ENCODE measurements around the gene FAM151A.
"Not testable (repeated sequence)": the region's sequence is repeated elsewhere in the genome, so short reads cannot be mapped to it uniquely, and the experiment has no call there.

The FAM151A gene

DNA sequence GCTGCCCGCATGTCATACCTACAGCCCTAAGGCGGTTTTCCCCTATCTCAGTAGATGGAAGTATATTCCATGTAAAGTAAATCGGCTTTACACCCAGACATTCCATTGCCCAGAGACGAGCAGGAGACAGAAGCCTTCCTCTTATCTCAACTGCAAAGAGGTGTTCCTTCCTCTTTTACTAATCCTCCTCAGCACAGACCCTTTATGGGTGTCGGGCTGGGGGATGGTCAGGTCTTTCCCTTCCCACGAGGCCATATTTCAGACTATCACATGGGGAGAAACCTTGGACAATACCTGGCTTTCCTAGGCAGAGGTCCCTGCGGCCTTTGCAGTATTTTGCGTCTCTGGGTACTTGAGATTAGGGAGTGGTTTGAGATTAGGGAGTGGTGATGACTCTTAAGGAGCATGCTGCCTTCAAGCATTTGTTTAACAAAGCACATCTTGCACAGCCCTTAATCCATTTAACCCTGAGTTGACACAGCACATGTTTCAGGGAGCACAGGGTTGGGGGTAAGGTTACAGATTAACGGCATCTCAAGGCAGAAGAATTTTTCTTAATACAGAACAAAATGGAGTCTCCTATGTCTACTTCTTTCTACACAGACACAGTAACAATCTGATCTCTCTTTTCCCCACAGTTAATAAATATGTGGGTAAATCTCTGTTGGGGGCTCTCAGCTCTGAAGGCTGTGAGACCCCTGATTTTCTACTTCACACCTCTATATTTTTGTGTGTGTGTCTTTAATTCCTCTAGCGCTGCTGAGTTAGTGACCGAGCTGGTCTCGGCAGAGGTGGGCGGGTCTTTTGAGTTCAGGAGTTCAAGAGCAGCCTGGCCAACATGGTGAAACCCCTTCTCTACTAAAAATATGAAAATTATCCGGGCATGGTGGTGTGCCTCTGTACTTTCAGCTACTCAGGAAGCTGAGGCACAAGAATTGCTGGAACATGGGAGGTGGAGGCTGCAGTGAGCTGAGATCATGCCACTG lies 13.4 kb upstream of the FAM151A start:
- not testable (repeated sequence) for DNase-seq

DNA sequence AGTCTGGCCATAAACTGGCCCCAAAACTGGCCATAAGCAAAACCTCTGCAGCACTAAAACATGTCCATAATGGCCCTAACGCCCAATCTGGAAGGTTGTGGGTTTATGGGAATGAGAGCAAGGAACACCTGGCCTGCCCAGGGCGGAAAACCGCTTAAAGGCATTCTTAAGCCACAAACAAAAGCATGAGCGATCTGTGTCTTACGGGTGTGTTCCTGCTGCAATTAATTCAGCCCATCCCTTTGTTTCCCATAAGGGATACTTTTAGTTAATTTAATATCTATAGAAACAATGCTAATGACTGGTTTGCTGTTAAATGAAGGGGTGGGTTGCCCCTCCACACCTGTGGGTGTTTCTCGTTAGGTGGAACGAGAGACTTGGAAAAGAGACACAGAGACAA lies 12.5 kb upstream of the FAM151A start:
- DNase-seq: not testable (repeated sequence)

DNA sequence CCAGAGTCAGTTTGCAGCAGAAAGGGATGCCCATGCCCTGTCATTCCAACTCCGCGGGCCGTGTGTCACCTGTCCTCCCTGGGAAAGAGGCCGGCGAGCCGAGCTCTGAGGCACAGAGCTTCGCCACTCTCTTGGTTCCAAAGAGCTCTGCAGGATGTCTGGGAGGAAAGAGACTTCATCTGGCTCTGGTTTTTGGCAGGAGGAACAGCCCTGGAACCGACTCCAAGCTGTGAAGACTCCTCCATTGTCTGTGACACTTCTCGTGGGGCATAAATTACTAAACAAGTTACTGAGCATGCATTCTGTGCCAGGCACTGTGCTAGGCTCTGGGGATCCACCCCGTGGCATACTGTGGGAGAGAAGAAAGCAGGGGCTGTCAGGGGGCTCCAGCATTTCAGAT lies 3.9 kb upstream of the FAM151A start:
- DNase-seq: no peak

DNA sequence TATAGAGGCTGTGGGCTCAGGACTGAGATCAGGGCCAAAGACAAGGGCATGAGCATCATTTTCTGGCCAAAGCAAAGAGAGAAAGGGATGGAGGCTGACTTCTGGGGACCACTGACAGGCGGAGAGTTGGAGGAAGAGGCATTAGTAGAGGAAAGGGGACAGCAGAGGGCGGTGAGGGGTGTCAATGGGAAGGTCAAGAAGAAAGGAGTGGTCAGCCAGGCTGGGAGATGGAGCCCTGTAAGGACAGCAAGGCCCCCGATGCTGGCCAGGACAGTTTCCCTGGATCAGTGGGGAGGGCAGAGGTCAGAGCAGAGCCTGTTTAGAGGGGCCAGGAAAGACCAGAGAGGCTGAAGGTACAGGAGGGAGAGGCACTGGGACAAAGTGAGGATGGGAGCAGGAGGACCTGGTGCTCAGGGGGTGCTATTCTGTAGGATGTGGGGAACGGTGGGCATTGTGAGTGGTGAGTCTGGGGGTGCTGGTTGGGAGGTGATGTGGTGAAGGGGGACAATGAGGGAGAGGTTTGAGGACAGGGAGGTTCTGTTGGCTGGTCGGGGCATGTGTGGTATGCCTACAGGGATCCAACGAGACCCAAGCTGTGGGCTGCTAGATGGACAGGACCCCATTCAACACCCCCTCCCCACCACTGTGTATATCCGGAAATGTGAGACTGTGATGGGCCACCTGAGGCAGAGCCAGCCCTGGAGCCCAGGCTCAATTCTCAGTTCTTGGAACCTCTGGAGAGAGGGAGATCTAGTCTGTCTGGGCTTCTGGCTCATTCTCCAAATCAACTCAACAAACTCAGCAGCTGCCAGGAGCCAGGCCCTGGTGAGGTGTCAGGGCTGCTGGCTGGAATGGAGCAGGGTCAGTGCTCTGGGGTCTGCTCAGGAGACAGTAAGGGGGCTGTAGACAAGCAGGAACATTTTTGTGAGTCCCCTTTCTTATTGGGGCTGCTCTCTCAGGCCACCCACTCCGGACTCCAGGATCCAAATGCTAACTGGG lies 1.4 kb upstream of the FAM151A start:
- DNase-seq: no peak

DNA sequence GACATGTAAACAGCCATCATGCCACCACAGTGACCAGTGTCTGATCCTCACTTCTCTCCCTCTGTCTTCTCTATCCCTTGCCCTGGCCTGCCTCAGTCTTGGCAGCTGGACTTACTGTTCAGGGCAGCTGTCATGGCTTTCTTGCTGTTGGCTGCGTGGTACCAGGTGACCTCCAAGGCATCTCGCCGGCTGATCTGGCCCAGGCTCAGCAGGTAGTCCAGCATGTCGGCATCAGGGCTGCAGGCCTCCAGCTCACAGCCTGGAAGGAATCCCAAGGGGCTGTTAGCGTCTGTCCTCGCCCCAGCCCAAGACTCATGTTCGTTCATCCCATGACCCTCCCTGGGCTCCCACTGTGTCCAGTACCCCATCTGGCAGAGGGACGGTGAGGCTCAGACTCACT lies 3.6 kb downstream of the FAM151A start:
- no peak for DNase-seq

DNA sequence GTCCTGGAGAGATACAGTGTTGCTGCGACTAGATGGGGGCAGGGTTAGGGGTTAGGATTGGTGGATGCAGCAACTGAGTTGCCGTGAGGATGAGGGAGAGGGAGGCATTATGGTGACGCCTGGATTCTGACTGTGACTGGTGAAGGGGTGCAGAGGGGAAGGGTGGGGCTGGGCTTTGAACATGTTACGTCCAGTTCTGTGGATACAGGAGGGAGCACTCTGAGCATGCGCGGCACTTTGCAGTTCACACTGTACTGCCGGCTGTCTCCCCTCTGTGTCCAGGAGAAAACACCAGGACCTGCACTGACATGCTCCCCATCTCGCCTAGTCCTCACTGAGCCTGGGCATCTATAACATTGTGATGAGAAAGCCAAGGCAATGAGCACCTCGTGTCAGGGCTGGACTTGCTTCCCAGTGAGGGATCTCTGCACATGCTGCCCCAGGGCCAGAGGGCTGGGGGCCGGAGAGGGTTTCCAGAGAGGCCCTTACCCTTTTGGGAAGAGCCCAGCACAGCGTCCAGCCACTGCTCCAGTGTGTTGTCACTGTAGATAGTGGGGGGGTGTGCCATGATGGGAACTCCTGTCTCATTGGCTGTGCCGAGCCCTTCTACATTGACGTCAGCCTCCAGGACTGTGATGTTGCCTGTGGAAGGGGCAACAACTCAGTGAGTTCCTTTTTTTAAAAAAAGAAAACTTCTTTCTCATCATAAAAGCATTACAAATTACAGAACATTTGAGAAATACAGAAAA lies 7.6 kb downstream of the FAM151A start:
- DNase-seq: no peak

DNA sequence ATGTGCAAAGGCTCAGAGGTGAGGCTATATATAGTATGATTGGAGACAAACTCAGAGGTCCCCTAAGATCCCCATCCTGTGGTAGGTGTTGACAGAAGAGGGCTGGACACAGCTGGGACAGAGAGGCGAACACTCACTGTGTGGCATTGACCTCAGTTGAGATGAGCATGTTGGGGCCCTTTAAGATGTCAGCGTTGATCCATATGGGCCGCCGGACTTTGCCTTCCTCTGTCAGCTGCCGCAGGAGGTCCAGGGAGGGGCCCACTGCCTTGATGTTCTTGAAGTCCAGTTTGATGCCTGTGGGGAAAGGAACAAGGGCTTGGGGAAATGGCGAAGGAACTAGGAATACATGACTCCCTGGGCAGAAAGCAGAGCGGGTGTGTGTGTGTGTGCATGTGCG lies 8.8 kb downstream of the FAM151A start:
- no peak for DNase-seq

DNA sequence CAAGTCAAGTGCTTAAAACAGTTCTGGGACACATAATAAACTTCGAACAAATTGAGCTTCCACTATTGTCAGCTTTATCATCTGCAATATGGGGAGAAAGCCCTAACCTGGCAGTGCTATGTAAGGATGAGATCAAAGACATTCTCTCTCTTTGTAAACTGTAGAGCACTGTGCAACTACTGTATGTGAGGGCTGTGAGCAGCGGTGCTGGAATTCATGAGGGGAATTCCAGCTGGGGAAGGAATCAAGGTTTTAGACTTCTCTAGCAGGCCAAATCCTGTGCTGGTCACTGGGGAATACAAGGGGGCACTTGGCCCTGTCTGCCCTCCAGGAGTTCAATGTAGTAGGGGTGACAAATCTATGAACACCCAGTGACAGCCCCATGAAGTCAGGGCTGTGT lies 9.3 kb downstream of the FAM151A start:
- no peak for DNase-seq

DNA sequence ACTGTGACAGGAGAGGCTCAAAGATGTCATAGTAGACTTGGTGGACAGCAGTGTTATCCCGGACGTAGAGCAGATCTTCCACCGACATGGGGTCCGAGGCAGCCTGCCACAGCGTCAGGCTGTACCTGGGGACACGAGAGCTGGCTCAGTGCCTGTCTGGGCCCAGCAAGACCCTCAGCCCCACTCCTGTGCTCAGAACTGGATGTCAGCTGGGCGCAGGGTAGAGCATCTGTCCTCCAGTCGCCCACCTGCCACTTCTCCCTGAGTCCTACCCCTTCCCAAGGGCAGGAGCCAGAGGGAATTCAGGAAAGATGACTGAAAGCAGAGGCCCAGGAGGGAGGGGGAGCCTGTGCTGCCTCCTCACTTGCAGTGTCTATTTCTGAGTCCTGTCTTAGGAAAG lies 11.7 kb downstream of the FAM151A start:
- DNase-seq: no peak

DNA sequence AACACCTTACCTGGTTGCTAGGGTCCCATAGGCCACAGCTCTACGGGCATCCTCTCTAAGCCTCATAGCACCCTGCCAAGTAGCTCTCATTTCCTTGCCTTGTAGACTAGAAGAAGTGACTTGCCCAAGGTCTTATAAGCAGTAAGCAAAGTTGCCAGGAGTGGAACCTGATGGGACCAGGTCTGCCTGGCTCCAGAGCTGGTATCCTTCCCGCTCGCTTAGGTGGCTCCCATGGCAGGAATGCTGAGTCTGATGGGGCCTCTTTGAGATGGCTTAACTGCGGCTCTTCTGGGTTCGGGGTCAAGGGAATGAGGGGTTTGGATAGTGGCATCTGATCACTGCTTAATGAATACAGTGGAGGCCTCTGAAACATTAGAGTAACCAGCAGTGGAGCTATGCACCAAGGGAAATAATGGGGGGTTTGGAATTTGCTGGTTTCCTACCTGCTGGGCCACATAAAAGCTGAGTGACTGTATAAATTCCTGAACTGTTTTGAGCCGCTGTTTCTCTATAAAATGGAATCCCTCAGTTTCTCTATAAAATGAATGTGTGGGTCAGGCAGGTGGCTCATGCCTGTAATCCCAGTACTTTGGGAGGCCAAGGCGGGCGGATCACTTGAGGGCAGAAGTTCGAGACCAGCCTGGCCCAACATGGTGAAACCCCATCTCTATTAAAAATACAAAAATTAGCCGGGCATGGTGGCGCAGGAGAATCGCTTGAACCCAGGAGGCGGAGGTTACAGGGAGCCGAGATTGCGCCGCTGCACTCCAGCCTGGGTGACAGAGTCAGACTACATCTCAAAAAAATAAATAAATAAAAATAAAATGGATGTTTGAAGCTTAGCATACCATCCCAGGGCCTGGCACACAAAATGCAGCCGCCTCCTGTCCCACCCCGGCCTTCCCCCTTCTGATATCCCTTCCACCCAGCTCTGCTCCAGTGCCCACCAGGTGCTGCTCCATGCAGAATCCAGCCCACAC lies 12.4 kb downstream of the FAM151A start:
- DNase-seq: no peak

DNA sequence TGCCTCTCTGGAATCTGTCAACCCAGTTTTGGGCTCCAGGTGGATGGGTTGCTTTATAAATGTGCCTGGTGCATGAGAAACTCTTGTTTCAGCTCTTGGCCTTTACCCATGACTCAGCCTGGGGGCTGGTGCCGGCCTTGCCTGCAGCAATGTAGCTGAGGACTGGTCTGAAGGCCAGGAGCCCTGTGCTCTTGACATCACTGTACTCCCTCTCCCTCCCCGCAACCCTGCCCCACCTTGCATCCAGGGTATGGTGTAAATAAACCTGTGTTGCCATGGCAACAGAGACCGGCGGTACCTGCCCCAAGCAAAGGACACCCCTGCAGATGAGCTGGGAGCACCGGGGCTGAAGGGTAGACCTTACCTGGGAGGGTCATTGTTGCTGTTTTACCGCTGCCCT lies 13.3 kb downstream of the FAM151A start:
- DNase-seq: no peak

DNA sequence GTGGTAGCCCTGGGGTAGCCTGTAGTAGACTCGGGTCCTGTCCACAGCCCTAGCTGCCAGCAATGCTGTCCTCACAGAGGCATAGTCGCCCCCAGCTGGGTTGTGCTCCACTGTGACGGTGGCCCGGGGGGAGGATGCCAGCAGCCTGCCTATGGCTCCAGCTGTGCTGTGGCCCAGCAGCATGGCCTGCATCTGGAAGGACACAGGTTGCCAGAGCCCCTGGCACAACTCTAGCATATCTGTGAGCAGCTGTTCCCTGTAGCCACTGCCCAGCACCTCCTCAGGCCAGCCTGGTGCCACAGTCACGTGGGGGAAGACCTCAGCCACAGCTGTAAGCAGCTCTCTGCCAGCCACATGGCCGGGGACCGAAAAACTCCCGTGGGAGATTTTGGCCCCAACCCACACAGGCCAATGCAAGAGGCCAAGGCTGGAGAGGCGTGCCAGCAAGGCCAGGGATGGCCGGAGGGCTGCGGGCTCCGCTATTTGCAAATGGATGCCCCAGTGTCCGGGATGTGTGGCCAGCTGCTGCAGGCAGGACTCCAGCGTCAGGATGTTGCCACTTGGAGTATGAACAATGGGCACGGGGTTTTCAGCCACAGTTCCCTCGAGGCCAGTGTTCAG lies 13.9 kb downstream of the FAM151A start:
- DNase-seq: no peak

DNA sequence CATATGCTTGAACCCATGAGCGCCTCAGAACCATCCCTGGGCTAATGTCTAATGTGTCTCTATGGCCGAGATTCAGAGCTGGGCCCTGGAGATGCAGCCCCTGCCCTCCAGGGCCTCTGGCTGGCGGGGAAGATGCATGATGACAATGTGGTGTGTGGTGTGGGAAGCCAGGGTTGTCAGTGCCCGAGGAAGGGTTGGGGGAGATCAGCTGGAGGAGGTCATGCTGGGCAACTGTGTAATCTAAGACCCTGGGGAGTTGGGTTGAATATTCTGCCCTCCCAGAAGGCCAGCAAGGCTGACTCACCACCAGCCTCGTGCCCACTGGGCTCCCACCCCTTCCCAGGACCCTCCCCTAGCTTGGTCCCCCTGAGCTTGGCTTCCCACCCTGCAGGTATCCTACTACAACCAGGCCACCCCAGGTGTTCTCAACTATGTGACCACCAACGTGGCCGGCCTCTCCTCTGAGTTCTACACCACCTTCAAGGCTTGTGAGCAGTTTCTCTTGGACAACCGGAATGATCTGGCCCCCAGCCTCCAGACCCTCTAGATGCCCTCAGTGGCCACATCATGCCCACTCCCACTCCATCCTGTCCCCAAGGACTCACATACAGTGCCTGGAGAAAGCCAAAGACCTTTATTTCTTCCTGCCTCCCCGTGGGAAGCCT lies 14.6 kb downstream of the FAM151A start:
- DNase-seq: no peak

DNA sequence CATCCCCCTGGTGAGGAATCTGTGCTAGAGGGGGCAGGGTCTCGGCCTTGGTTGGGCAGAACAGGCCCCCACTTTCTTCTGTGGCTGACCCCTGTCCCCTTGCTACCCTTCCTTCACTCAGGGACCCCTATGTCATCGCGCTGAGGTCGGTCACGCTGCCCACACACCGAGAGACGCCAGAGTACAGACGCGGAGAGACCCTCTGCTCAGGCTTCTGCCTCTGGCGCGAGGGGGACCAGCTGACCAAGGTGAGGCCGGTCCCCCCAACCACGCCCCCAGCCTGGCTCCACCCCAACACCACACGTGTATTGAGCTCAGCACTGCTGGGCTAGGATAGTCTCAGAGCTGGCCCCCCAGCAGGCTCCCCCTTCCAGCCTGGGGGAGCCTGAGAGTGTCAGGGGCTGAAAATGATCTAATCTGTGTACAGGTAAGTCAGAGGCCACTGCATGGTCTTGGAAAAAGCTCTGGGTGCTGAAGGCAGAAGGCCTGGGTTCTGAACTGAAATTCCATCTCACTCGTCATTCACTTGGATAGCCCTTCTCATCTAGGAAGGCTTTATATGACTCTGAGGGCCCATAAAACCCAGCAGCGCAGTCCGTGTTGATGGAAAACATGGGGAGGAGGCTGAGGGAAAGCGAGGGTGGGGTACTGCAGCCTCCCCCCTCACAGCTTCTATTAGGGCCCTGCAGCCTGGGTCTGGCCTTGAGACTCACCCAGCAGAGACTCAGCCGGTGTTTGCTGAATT lies 15.3 kb downstream of the FAM151A start:
- no peak for DNase-seq

DNA sequence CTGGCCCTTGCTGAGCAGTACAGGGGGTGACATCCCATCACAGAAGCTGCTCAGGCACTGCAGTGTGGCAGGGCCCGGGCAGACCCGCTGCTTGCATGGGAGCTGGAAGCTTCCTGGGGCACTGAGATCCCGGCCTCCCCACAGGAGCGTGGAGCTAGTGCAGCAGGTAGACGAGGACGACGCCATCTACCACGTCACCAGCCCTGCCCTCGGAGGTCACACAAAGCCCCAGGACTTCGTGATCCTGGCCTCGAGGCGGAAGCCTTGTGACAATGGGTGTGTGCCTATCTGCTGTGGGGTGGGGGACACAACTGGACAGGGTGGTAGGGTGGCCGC lies 16.4 kb downstream of the FAM151A start:
- no peak for DNase-seq

DNA sequence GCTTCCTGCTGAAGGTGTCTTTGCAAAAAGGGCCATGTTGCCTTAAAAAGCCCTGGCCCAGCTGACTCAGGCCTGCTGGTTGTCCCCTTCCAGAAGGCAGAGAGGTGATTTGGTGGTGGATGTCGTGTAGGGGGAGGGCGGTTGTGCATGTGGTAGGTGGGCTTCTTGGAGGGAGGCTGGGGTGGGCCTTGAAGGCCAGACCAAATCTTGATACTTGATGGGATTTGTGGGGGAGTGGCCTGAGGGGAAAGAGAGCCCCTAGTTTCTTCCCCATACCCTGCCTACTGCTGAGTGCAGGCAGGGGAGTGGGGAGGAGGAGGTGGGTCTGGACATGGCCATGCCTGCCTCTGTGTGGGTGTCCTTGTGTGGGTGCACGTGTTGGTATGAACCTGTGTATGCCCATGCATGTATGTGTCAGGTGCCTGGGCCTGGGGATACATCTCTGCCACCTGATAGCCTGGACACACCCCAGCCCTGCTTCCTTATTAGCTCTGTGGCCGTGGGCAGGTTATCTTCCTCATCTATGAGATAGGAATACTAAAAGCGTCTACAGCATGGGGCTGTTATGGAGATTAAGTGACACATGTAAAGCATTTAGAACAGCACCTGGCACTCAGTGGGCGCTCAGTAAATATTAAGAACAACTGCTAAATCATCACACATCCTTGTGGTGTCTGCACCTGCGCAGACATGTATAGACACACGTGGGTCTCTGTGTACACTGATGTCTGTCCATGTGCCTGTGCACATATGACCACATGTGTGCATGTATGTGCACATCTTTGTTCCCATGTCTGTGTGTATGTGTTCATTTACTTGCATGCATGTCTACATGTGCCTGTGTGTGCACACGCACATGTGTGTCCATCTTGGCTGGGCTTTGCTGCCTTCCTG lies 17.0 kb downstream of the FAM151A start:
- no peak for DNase-seq

DNA sequence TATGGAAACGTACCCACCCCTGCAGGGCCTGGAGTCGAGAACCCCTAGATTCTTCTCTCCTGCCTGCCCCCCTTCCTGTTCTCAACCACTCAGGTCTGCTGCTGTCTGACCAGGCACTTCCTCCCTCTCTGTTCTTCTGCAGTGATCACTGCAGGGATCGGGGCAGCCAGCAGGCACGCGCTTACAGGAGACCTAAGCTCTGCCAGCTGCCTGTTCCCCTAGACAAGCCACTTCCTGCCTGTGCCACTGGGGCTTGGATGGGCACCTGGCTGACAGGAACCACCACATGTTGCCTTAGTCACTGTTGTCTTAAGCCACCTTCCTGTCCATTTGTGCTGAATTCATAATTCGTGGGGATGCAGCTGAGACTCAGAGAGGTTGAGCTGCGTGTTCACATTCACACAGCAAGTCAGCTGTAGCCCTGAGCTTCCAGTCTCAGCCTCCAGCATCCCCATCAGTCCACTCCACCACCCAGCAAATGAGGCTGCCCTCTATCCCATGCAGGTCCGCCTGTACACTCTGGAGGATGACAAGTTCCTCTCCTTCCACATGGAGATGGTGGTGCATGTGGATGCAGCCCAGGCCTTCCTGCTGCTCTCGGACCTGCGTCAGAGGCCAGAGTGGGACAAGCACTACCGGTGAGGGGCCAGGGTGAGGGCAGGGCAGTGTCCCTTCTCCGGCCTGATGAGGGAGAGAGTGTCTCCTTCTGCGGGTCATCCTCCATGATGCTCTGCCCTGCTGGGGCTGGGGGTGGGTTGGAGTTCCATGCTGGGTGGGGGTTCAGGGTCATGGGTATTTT lies 18.6 kb downstream of the FAM151A start:
- peak; percentile 16 for DNase-seq

DNA sequence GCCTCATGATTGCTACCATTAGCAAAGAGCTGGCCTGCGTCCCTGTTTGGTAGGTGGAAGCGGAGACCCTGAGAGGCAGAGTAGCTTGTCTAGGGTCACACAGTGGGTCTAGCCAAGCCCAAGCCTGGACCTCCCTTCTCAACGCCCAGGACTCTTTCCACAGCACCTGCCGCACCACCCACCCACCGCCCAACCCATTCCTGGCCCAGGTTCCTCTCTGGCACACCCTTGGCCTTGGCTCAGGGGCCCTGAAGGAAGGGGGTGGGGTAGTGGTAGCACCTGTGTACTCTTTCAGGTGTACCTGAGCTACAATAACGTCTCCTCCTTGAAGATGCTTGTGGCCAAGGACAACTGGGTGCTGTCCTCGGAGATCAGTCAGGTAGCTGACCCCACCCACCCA lies 19.3 kb downstream of the FAM151A start:
- DNase-seq: no peak
